ENCODE measurements around the gene CCNL2. TPM values are rescaled to one million over a fixed set of nuclear protein-coding genes. Genes with fewer than 3 reads are reported as not detected.

Gene CCNL2
- total RNA-seq, 1 donor from 2014 or later: 225 TPM

DNA sequence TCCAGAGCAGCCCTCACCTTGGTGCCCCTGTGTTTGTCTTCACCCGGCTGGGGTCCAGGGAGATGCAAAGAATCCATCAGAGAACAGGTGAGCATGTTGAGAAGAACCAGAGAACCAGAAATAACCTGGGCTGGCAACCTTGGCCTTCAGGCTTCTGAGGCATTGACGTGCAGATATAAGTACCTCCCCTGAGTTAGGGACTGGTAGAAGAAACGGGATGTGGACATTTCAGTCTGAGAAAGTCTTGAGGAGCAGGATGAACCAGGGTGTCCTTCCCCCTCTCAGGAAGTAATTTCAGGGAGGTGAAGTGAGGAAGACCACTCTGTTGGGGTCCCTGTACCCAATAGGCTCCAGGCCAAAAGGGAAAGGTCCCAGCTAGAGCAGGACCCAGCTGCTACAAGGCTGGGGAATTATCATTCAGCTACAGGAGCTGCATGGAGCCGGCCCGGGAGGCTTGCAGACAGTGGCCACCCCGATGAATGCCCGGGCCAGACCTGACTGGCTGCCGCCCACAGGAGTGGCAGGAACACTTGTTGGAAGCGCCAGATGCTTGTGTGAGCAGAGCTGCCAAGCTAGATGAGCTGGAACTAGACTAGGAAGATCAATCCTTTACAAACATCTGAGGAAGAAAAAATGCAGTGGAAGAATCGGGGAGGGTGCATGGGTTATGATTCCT is 22.4 kb downstream of the CCNL2 start:
- no peak overlapping the region for H3K4me3 Mint-ChIP-seq
- intact Hi-C loops (cut with micrococcal nuclease): no loop called here

DNA sequence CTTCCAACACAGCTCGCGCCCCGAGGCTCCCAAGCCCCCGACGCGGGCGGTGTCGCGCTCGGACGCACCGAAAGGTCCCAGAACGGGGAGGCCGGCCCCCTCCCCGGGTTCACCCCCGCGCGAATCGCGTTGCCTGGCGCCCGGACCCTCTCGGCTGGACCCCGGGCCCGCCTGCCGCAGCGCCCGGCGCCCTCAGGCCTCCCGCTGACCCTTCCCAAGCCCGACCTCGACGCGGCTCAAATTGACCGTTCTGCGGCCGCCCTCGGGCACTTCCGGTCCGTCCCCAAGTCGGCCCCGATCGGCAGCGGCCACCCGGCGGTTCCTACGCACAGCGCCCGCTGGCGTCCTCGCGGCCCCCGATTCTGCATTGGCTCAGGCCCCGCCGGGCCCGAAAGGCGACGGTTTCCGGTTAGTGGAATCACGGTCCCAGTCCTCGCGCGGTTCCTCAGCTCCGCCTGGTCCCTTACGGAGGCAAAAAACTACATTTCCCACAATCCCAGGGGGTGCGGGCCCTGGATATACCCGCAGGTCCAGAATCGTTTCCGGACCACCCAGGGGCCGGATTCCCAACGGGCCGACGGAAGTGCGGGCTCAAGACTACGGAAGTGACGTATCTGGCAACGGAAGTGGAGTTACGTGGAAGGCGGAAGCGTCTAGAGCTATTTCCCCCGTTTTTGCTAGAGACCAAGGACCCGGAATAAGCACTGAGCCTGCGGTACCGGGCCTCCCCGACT is 24.0 kb downstream of the CCNL2 start, which contains the start of gene AURKAIP1:
Gene AURKAIP1 (minus strand): TSS at position 279 of the 734 bp plus-strand sequence. CDS start 451 bp downstream, outside the sequence.
- Mint-ChIP-seq H3K27me3 (no peaks in the 10 kb centered on the region), H3K9me3 (no peaks in the 10 kb centered on the region), H3K36me3 (ENCODE audit: low read depth) (peaks cover 10% of the 10 kb centered on the region), H3K4me1 (peaks cover 23% of the 10 kb centered on the region), H3K27ac (peak within 1 kb of the TSS; percentile 92), H3K4me3 (peak within 1 kb of the TSS; percentile 90)
- CTCF ChIA-PET: interaction anchor here (1.5 kb wide), 1 partner anchor 33 kb away, joined by 3 read pairs; no protein-coding TSS in a partner anchor
- DNase-seq (peak; percentile 88), ATAC-seq (ENCODE audit: low read depth) (peak; percentile 91)
- intact Hi-C loops (cut with micrococcal nuclease): loop anchor here (1.0 to 5.0 kb wide), 12 partner anchors 24 to 416 kb away; partner anchors contain the start of genes ATAD3B, C1orf159, CCNL2 and CPTP
- POLR2A ChIA-PET: interaction anchor here (0.5 to 7.6 kb wide), 29 partner anchors 10 to 597 kb away, joined by 3 to 116 read pairs (median 4); partner anchors contain the start of genes CCNL2, ISG15, MRPL20 and PLEKHN1
- TF ChIP-seq, protein P1, sequence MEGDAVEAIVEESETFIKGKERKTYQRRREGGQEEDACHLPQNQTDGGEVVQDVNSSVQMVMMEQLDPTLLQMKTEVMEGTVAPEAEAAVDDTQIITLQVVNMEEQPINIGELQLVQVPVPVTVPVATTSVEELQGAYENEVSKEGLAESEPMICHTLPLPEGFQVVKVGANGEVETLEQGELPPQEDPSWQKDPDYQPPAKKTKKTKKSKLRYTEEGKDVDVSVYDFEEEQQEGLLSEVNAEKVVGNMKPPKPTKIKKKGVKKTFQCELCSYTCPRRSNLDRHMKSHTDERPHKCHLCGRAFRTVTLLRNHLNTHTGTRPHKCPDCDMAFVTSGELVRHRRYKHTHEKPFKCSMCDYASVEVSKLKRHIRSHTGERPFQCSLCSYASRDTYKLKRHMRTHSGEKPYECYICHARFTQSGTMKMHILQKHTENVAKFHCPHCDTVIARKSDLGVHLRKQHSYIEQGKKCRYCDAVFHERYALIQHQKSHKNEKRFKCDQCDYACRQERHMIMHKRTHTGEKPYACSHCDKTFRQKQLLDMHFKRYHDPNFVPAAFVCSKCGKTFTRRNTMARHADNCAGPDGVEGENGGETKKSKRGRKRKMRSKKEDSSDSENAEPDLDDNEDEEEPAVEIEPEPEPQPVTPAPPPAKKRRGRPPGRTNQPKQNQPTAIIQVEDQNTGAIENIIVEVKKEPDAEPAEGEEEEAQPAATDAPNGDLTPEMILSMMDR (IDR thresholded peaks at IDR 0.05): no peak

More for the DNA sequence above, 22.4 kb downstream of the CCNL2 start:
- CTCF ChIA-PET: no interaction called here
- no peaks in the 10 kb centered on the region for H3K9me3 Mint-ChIP-seq
- POLR2A ChIA-PET: interaction anchor here (7.6 kb wide), 1 partner anchor 21 kb away, joined by 116 read pairs; the partner anchor contains the start of gene CCNL2
- DNase-seq (no peak), ATAC-seq (ENCODE audit: low read depth) (no peak)
- peaks cover 23% of the 10 kb centered on the region for H3K4me1 Mint-ChIP-seq
- no peaks in the 10 kb centered on the region for H3K27me3 Mint-ChIP-seq
- H3K27ac Mint-ChIP-seq: no peak overlapping the region
- TF ChIP-seq, protein P1 (IDR thresholded peaks at IDR 0.05): no peak
- H3K36me3 Mint-ChIP-seq (ENCODE audit: low read depth): peaks cover 12% of the 10 kb centered on the region

DNA sequence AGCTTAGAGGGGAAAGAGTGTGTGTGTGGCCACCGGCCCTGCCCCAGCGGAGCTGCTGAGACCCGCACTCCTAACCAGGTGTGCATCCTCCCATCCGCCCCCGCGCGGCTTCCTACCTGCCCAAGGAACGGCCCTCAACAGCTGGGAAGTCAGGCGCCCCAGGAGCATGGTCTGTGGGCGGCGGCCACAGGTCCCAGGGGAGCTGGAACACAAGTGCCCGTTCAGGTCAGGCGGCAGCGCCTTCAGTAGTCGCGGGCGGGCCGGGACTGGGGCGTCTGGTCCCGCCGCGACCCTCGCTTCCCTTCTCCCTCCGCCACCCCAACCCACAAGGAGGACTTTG is 24.6 kb downstream of the CCNL2 start:
- Mint-ChIP-seq H3K4me3 (peak overlapping the region; percentile 90), H3K27me3 (no peaks in the 10 kb centered on the region), H3K9me3 (no peaks in the 10 kb centered on the region), H3K36me3 (ENCODE audit: low read depth) (peaks cover 10% of the 10 kb centered on the region), H3K27ac (peak overlapping the region; percentile 72), H3K4me1 (peaks cover 23% of the 10 kb centered on the region)
- ATAC-seq (ENCODE audit: low read depth): peak; percentile 0
- ChIA-PET POLR2A (interaction anchor here (0.7 to 7.6 kb wide), 17 partner anchors 11 to 534 kb away, joined by 3 to 116 read pairs (median 5); partner anchors contain the start of genes CCNL2, ISG15, MRPL20 and UBE2J2), CTCF (interaction anchor here (1.5 to 1.6 kb wide), 2 partner anchors 33 to 389 kb away, joined by 3 to 4 read pairs; no protein-coding TSS in a partner anchor)
- DNase-seq: no peak
- TF ChIP-seq, protein P1 (IDR thresholded peaks at IDR 0.05): no peak
- intact Hi-C loops (cut with micrococcal nuclease): loop anchor here (2.0 to 5.0 kb wide), 2 partner anchors 130 to 342 kb away; no protein-coding TSS in a partner anchor

DNA sequence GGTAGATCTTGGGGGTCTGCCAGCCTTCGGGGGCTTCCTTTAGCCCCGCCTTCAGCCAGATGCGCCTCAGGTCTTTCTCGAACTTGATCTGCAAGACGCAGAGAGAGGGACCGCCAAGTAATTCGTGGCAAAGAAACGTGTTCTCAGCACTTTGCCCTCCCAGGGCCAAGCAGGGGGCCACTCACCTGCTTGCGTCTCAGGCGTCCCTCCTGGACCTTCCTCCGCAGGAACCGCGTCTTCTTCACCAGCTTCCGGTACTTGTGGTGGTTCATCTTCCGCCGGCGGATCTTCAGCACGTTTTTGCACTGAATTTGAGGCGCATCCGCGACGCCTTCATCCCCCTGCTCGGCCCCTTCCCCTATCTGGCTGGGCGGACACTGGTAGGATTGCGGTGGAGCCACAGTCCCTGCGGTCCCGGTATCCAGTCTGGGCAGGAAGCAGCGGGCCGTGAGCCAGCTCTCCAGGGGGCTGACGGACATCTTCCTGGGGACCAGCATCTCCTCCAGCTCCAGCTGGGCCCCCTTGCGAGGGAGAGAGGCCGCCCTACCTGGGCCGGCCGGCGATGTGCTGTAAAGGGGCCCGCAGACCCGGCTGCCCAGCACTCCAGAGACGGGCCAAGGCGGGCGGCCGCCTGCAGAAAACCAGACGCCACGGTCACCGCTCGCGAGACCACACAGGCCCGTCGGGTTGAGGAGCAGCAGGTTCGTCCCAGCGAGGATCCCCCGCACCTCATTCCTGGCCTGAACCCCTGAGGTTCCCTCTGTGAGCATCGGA is 25.1 kb downstream of the CCNL2 start:
- H3K27ac Mint-ChIP-seq: peak overlapping the region; percentile 72
- H3K36me3 Mint-ChIP-seq (ENCODE audit: low read depth): peaks cover 10% of the 10 kb centered on the region
- intact Hi-C loops (cut with micrococcal nuclease): loop anchor here (2.0 to 5.0 kb wide), 2 partner anchors 131 to 342 kb away; no protein-coding TSS in a partner anchor
- ChIA-PET CTCF (interaction anchor here (0.9 to 1.6 kb wide), 3 partner anchors 34 to 390 kb away, joined by 3 to 4 read pairs (median 3); no protein-coding TSS in a partner anchor), POLR2A (interaction anchor here (1.3 to 7.6 kb wide), 7 partner anchors 11 to 67 kb away, joined by 4 to 116 read pairs (median 7); partner anchors contain the start of genes CCNL2 and MRPL20)
- H3K4me1 Mint-ChIP-seq: peaks cover 23% of the 10 kb centered on the region
- no peaks in the 10 kb centered on the region for H3K9me3 Mint-ChIP-seq
- DNase-seq: no peak
- no peak for ATAC-seq (ENCODE audit: low read depth)
- TF ChIP-seq, protein P1 (IDR thresholded peaks at IDR 0.05): no peak
- H3K27me3 Mint-ChIP-seq: no peaks in the 10 kb centered on the region
- peak overlapping the region; percentile 90 for H3K4me3 Mint-ChIP-seq
